Stomach (tissue), 9 donors: Measurements from ENCODE around the gene ANKRD11. TPM values are rescaled to one million over a fixed set of nuclear protein-coding genes. Genes with fewer than 3 reads are reported as not detected.

ENCODE experiments used
- DNase-seq, 2 donors: peaks; one replicate each; pipeline versions ENCODE4 v3.0.0 to v3.0.0-alpha.2; 2013 to 2019
- H3K27ac ChIP-seq, 5 donors: fragments of 200-600 bp in 4 of 5; sonication (generic) in 4 of 5; one replicate each; pipeline ENCODE4 v1.5.1; 2013 to 2019; ENCODE audit warnings: mild to moderate bottlenecking in 1 of 5, moderate library complexity in 1 of 5
- H3K27me3 ChIP-seq, 3 donors: fragments of 200-600 bp; sonication (generic); one replicate each; pipeline ENCODE4 v1.5.1; 2017 to 2019; ENCODE audit warnings: mixed run types in 1 of 3
- H3K36me3 ChIP-seq, 4 donors: fragments of 200-600 bp; sonication (generic); 1 replicate in 3 of 4; 2 replicates in 1 of 4; pipeline ENCODE4 v1.5.1; 2016 to 2019
- H3K4me1 ChIP-seq, 4 donors: fragments of 200-600 bp; sonication (generic); one replicate each; pipeline ENCODE4 v1.5.1; 2016 to 2019
- H3K4me3 ChIP-seq, 4 donors: fragments of 200-600 bp; sonication (generic) in 3 of 4; one replicate each; pipeline ENCODE4 v1.5.1; 2016 to 2019; ENCODE audit warnings: mild to moderate bottlenecking in 1 of 4
- H3K9me3 ChIP-seq, 4 donors: fragments of 200-600 bp; sonication (generic); one replicate each; pipeline ENCODE4 v1.5.1; 2016 to 2019
- EP300 ChIP-seq: sonication (generic); formaldehyde crosslinking; IDR thresholded peaks from one replicate; pipeline ENCODE4 v1.6.1; 2017; ENCODE audit warnings: antibody characterized with exemption
- POLR2A ChIP-seq, 4 donors: fragments of 450-650 bp; IDR thresholded peaks; one replicate each; pipeline ENCODE4 v1.6.1; 2016; ENCODE audit warnings: antibody characterized with exemption in 4 of 4, control low read depth in 2 of 4, mild to moderate bottlenecking in 1 of 4, moderate library complexity in 1 of 4
- POLR2AphosphoS5 ChIP-seq, 3 donors: sonication (generic); formaldehyde crosslinking; IDR thresholded peaks; one replicate each; pipeline ENCODE4 v1.6.1; 2016; ENCODE audit warnings: antibody characterized with exemption in 3 of 3
- WGBS, 5 donors: extraction: QIAGEN DNeasy Blood & Tissue Kit in 3 of 5; methylation state at CpG; one replicate each; pipeline versions ENCODE4 v1.1.5 to v1.1.7; 2013 to 2018; 5-methylcytosine and 5-hydroxymethylcytosine counted together
- intact Hi-C: fragments of 100-400 bp; cut with DNase I; formaldehyde crosslinking; loops from one replicate; pipeline ENCODE4 v1.15.1; 2023; ENCODE audit warnings: low total_unique reads
- polyA plus RNA-seq, 3 donors: library from polyadenylated mRNA; stranded (reverse); fragments of 200-250 nt; gene quantifications; one replicate each; pipeline ENCODE4 v1.2.3, GENCODE V29; 2013
- total RNA-seq, 5 donors: library from RNA; depleted of rRNA; stranded (reverse); fragments of >200 nt; gene quantifications; one replicate each; pipeline versions ENCODE4 v1.1.0 to v1.2.3, GENCODE V29; 2014 to 2016
- TF ChIP-seq, protein P1 (sequence below), 7 experiments: fragments of 450-650 bp in 4 of 7; fragments of 200-600 bp in 3 of 7; sonication (generic) in 3 of 7; IDR thresholded peaks; one replicate each; pipeline ENCODE4 v1.5.1; 2016 to 2019; ENCODE audit warnings: antibody characterized with exemption in 7 of 7, control low read depth in 2 of 7, mild to moderate bottlenecking in 1 of 7
- donor health status: healthy with polysubstance abuse.
- donor health status: Bipolar disorder and iron deficiency.
- donor health status: healthy.

ANKRD11 gene
- total and polyA plus RNA-seq, 8 donors, result 25.4 to 350 (median 88.7) TPM

DNA sequence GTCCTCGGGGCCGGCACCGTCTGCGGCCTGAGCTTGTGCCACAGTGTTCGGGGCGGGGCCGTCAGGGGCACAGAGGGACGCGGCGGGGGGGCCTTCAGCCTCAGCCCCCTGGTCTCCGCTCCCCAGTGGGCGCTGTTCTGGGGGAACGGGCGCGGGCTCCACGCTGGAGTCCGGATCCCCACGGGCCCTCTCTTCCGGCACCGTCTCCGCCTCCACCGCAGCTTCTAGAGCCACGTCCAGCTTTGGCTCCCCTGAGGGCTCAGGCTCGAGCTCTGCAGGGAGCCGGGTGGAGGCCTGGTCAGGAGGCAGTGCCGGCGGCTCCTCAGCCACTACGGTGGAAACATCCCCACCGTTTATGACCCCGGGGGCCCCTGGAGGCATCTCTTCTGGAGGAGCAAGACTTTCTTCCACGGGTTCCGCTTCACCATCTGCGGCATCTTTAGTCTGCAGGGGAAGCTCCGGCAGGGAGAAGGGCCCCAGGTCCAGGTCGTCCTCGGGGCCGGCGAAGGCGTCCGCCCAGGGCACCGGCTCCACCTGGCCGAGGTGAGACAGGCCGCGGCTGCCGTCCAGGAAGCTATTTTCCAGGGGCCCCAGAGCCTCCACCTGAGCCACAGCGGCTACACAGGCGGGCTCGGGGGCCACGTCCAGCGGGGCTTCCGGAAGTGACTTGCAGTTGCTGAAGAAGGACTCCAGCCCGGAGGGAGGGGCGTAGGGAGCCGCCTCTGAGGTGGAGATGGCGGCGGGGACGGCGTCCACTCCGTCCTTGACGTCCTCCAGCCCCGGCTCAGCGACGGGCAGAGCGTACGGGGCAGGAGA lies 210.5 kb downstream of the ANKRD11 start:
- WGBS, 5 donors, result 88 to 96% (median 96%) methylated on average over 21 to 65 of the region's 65 CpGs
- H3K36me3 ChIP-seq, result peaks cover 76 to 97% (median 96%) of the 10 kb centered on the region in 4 donors
- no peaks in the 10 kb centered on the region for H3K27me3 ChIP-seq
- H3K4me3 ChIP-seq, result no peak overlapping the region
- intact Hi-C loops, result no loop called here
- no peak for DNase-seq
- H3K27ac ChIP-seq, result no peak overlapping the region
- TF ChIP-seq, protein P1, sequence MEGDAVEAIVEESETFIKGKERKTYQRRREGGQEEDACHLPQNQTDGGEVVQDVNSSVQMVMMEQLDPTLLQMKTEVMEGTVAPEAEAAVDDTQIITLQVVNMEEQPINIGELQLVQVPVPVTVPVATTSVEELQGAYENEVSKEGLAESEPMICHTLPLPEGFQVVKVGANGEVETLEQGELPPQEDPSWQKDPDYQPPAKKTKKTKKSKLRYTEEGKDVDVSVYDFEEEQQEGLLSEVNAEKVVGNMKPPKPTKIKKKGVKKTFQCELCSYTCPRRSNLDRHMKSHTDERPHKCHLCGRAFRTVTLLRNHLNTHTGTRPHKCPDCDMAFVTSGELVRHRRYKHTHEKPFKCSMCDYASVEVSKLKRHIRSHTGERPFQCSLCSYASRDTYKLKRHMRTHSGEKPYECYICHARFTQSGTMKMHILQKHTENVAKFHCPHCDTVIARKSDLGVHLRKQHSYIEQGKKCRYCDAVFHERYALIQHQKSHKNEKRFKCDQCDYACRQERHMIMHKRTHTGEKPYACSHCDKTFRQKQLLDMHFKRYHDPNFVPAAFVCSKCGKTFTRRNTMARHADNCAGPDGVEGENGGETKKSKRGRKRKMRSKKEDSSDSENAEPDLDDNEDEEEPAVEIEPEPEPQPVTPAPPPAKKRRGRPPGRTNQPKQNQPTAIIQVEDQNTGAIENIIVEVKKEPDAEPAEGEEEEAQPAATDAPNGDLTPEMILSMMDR (IDR thresholded peaks at IDR 0.05), result no peak
- TF ChIP-seq POLR2AphosphoS5 (IDR thresholded peaks at IDR 0.05), result no peak
- TF ChIP-seq EP300, result no peak
- no peak for TF ChIP-seq POLR2A (IDR thresholded peaks at IDR 0.05)
- H3K4me1 ChIP-seq, result no peaks in the 10 kb centered on the region
- no peaks in the 10 kb centered on the region for H3K9me3 ChIP-seq

DNA sequence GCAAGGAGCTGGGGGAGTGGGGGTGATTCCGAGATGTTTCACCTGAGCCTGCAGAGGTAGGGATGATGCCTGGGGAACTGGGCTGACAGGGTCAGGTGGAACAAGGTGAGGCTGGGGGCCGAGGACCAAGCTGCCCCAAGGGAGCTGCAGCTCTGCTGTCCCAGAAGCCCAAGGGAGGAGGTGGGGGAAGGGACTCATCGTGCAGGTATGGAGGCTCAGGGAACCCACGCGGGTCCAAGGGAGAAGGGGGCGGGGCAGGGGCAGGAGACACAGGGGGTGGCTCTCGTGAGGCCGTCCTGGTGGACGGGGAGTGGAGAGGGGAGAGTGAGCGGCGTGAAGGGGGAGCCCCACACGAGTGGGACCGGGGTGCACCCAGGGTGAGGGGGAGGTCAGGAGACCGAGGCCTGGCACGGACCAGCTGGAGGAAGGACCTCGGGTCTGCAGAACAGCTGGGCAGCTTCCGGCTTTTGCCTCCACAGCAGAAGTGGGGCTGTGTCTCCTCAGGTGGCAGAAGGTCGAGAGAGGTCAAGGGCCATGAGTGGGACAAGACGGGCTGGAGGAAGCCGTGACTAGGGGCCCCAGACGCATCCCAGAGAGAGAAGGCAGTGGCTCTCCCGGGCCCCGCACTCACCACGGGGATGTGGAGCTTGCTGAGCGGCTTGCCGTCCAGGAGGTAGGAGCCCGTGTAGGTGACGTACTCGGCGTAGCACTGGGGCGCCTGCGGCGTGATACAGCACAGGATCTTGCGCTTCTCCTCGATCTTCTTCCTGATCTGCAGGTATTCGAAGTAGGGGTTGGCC lies 211.7 kb downstream of the ANKRD11 start:
- Histone ChIP-seq H3K9me3 (no peaks in the 10 kb centered on the region), H3K4me3 (no peak overlapping the region), H3K27me3 (no peaks in the 10 kb centered on the region), H3K27ac (no peak overlapping the region), H3K4me1 (no peaks in the 10 kb centered on the region), H3K36me3 (peaks cover 78 to 97% (median 96%) of the 10 kb centered on the region in 4 donors)
- WGBS, 5 donors, result 89 to 95% (median 91%) methylated on average over 33 to 36 of the region's 36 CpGs
- DNase-seq, result no peak
- no peak for TF ChIP-seq POLR2A (IDR thresholded peaks at IDR 0.05)
- TF ChIP-seq, protein P1 (IDR thresholded peaks at IDR 0.05), result no peak
- TF ChIP-seq POLR2AphosphoS5 (IDR thresholded peaks at IDR 0.05), result no peak
- TF ChIP-seq EP300, result no peak
- intact Hi-C loops, result no loop called here

DNA sequence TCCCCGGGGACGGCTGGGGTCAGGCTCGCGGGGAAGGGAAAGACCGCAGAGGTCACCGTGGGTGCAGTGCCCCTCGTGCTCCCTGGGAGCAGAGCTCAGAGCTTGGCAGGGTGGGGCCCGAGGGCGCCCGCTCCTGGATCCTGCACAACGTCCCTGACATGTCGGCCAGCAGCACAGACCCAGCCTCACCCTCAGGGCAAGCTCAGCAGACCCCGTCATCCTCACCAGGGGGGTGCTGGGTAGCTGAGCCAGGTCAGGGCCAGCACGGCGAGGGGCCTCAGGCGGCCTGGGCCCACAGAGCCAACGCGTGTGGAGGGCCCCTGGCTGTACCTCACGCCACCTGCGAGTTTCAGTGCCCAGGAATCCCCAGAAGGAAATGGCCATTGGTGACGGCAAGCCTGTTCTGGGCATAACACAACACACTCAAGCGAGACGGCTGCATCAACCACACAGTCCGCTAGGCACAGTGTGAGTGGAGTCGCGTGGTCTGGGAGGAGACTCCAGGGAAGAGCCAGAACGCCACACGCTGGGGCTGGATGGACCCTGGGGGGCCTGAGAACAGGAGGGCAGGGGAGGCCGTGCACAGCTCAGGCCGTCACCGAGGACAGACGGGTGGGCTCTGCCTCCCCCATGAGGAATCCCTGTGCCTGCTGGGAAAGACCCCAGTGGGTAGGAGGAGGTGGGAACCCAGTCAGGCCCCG lies 212.6 kb downstream of the ANKRD11 start:
- no peak for TF ChIP-seq EP300
- TF ChIP-seq POLR2AphosphoS5 (IDR thresholded peaks at IDR 0.05), result no peak
- TF ChIP-seq, protein P1 (IDR thresholded peaks at IDR 0.05), result no peak
- TF ChIP-seq POLR2A (IDR thresholded peaks at IDR 0.05), result no peak
- Histone ChIP-seq H3K4me3 (no peak overlapping the region), H3K36me3 (peaks cover 78 to 97% (median 97%) of the 10 kb centered on the region in 4 donors), H3K9me3 (no peaks in the 10 kb centered on the region), H3K4me1 (no peaks in the 10 kb centered on the region), H3K27me3 (no peaks in the 10 kb centered on the region), H3K27ac (no peak overlapping the region)
- intact Hi-C loops, result no loop called here
- WGBS, 5 donors, result 85 to 94% (median 91%) methylated on average over 24 to 33 of the region's 33 CpGs
- no peak for DNase-seq

DNA sequence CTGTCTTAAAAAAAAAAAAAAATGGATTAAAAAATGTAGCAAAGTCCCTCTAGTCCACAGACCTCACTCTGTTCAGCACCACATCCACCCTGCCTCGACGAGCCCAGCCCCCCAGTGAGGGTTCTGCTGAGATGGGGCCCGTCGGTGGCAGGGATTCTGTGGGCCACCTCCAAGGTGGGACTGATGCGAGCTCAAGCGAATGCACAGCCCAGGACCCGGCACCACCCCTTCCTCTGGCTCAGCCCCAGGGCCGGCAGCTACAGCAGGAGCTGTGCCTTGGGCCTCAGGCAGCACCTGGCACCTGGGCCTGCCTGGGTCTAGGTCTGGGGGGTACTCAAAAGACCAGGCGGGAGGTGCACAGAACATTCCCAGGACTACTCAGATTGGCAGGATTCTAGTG lies 213.3 kb downstream of the ANKRD11 start:
- no peaks in the 10 kb centered on the region for H3K4me1 ChIP-seq
- no peaks in the 10 kb centered on the region for H3K27me3 ChIP-seq
- no peaks in the 10 kb centered on the region for H3K9me3 ChIP-seq
- H3K27ac ChIP-seq, result no peak overlapping the region
- H3K4me3 ChIP-seq, result no peak overlapping the region
- intact Hi-C loops, result no loop called here
- TF ChIP-seq POLR2A (IDR thresholded peaks at IDR 0.05), result no peak
- WGBS, 5 donors, result 86 to 93% (median 91%) methylated on average over 9 of the region's 9 CpGs
- H3K36me3 ChIP-seq, result peaks cover 77 to 97% (median 97%) of the 10 kb centered on the region in 4 donors
- DNase-seq, result no peak
